HG02571 (cell line): Measurements from ENCODE around the gene NFKBIE.

Experiments used
- ATAC-seq: cut with Tn5 transposase; IDR thresholded peaks from one replicate; pipeline ENCODE4 v1.9.1; 2021; ENCODE audit warnings: mild to moderate bottlenecking, moderate library complexity; ENCODE audit not compliant: unreplicated experiment

NFKBIE gene

DNA sequence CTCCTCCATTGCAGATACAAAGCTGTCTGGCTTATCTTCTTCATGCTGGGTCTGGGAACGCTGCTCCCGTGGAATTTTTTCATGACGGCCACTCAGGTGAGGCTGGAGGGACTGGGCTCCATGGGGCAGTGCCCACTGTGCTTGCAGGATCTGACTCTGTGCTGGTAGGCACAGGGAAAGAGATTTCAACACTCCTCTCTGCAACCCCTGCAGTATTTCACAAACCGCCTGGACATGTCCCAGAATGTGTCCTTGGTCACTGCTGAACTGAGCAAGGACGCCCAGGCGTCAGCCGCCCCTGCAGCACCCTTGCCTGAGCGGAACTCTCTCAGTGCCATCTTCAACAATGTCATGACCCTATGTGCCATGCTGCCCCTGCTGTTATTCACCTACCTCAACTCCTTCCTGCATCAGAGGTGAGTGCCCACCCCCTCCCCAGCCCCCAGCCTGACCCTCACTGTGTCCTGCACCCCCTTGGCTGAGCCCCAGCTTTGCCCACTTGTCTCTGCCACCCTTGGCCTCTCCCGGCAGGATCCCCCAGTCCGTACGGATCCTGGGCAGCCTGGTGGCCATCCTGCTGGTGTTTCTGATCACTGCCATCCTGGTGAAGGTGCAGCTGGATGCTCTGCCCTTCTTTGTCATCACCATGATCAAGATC is 35.8 kb downstream of the NFKBIE start:
- no peak for ATAC-seq

DNA sequence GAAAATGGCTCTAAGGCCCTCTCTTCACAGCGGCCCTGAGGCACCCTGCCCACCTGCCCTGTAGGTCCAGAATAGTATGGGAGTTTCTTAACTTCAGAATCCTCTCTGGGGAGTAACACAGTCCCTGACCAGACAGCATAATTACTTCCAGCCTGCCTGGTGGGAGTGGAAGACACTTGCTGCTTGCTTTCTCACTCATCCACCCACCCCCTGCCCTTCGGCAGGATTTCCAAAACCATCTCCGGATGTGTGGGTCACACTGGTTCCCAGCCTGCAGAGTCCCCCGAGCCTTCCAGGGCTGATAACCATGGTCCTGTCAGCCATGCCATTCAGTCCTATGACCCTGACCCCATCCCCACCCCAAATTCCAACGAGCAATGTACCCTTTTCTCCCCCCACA is 36.5 kb downstream of the NFKBIE start:
- no peak for ATAC-seq

DNA sequence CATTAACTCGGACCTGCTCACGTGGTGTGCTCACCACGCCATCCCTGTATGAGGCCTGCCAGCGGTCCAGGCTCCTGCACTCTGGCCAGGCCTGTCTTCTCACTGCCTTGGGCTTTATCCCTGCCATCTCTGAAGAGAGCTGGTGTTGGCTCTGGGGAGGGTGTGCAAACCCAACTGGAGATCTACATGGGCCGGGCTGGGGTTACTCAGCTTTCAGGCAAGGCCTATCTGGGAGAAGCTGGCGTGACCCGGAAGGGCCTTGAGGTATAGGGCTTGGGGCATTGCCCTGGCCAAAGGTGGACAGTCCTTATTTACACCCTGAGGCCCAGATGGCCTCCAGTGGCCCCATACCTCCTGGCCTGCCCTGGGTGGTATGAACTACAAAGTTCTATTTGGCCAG is 36.9 kb downstream of the NFKBIE start:
- ATAC-seq, result no peak

DNA sequence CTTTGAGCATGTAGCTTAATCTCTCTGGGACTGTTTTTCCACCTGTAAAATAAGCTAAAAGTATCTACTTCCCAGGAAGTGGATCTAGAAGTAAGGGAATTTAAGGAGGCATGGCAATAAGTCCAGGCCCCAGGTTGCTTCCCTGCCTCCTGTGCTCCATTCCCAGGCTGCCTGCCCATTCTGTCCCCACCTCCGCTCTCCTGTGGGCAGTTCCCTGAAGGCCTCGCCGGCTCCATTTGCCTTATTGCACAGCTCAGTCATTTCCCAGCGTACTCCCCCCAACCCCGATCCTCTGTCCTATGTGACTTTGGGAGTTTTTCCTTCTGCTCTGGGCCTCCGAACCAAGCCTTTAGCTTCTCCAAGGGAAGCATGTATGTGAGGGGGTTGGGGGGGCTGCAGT is 37.3 kb downstream of the NFKBIE start:
- ATAC-seq, result no peak

DNA sequence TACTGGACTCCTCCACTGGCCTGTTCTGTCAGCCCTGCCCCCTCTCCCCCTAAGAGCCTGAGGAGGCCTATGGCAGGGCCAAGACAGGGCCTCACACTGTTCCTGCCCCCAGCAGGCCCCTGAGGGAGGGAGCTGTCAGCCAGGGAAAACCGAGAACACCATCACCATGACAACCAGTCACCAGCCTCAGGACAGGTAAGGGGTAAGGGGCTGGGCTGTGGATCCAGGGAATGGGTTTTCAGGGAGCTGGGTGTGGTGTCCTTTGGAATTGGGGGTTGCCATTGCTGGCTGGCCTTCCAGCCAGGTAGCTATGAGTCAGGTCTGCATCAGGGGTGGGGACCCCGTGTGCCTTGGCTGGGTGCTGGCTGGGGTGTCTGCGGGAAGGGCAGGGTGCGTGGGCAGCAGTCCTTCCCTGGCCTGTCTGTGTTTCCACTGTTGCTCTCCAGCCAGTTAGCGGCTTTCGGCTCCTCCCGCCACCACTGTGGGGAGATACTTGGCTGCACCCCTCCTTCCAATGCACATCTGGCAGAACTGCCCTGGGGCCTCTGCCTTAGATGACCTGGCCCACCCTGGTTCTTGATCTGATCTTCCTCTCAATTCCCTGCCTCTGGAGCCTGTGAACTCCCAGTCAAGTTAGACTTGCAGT is 38.1 kb downstream of the NFKBIE start:
- no peak for ATAC-seq

DNA sequence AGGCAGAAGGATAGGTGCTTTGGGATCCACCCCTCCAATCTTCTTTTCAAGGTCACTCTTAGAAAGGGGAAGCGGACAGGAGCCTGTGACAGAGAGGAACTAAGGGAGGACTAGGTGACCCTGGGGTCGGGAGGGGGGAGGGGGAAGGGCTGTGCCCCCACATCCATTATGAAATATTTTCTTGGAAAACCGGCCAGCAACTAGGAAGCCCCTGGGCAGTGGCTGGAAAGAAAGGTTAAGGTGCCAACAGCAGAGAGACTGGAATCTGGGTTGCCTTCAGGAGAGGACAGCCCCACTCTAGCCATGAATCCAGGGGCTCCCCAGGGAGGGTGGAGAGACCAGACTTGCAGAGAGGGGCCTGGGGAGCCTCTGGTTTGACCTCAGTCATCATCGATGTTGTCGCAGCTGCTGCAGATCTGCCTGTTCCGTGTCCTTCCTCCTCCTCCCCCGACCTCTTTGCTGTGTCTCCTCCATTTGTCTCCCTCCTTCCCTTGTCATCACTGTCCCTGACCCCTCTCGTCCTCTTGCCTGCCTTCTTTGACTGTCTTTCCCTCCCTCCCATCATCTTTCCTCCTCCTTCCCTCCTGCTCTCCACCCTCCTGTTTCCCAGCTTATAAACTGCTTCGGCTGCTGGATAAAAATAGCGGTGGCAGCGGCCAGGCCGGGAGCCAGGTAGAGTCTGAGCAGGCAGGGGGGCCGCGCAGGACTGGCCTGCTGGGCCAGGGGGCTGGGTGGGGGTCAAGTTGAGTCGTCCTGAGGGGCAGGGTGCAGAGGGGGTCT is 38.8 kb downstream of the NFKBIE start:
- no peak for ATAC-seq

DNA sequence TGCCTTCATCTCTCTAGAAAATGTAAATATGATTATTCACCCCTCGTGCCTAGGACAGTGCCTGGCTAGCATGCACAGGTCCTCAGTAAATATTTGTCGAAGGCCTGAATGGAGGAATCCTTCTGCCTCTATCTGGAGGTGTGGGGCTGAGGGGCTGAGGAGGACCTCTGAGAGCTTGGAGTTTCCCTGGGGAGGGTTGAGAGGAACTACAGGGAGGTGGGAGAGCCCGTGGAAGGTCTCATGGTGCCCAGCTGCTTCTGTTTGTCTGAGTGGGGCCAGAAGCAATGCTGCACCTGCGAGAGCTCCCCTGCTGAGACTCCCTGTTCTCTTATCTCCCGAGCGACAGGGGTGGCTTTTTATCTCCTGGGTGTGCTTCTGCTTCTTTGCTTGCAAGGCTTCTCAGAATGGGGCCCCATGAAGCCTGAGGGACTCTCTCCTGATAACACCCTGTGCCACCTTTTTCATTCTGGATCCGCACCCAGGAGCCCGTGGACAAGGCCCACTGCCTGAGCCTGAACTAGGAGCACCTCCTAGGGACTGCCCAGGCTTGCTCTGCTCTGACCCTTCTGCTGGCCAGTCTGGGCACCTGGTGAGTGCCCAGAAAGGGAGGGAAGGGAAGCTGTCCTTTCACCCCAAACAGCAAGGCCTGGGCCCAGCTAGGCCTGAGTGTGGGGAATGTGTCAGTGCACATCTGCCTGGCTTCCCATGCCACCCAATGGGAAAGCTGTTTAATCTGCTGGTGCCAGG is 39.6 kb downstream of the NFKBIE start:
- no peak for ATAC-seq

DNA sequence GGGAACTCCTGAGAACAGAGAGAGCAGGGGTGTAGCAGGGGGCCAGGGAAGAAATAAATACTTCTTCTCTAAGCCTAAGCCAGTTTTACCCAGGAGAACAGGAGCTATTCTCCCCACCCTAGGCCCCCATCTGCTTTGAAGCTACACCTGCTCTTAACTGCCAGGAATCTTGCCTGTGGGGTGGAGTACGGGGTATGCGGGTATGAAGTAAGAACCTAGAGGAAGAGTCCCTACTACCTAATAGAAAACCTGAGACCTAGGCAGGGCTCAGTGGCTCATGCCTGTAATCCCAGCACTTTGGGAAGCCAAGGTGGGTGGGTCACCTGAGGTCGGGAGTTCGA is 40.4 kb downstream of the NFKBIE start:
- no peak for ATAC-seq

DNA sequence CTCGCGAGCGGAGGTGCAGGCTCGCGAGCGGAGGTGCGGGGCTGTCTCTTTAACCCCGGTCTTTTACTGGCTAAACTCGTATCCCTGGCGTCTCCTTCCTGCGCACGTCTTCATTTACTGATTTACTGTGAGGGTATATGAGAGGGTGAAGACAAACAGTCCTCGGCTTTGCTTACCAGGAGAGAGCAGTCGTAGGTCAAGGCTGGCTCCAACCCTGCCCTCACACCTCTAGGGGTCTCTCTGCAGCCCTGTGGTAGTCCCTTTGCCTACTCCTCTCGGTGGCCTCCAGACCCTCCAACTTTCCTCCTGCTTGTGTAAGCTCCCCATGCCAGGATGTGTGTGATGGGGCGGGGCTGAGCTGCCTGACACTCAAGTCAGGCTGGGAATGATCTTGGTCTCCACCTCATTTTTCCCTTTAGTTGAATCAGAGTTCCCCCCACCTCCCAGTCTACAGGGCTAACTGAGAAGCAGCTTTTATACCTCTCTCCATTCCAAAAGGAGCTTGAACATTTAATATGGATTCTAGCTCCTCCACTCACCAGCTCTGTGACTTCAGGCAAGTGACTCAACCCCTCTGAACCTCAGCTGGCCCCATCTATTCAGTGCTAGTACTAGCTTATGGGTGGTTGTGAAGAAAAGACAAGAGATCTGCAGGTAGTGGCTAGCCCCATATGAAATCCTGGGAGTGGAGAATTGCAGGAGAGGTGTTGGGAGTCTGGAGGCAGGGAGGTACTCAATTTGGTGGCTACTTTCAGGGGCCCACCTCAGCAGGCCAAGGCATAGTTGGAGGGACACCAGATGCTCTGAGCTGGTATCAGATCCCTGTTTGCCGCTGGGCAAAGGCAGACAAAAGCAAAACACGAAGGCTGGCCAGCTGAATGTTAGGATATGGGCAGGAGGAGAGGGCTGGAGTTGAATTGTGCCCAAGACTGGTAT is 41.1 kb downstream of the NFKBIE start:
- no peak for ATAC-seq

DNA sequence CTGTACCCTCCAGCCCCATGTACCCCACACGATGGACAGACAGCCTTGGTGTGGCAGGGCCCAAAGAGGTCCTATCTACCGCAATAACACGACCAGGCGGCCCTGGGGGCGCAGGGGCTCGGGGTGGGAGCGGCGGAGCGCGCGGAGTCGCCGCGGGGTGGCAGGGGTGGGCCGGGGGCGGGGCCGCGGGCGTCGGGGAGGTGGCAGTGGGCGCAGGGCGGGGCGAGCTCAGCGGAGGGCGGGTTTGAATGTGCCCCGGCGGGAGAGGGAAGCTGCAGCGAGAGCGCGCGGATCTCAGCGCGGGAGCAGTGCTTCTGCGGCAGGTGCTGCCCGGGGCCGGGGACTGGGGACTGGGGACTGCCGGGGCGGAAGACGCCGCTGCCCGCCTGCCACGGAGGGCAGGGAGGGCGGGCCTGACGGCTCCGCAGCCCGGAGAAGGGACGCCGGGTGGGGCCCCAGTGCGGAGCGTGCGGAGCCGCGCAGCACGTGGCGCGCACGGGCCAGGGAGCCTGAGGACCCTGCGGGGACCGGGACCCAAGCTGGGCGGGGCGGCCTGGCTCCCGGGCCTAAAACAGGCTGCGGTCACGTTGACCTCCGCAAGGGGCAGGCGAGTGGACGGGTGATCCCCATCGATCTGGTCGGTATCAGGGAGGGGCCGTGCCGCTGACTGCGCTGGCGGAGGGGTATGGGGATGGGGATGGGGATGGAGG is 41.9 kb downstream of the NFKBIE start, which contains the start of gene SLC29A1:
Gene SLC29A1, plus strand, starts transcription at position 277 of the 710 bp plus-strand sequence. CDS start 3,719 bp downstream, outside the sequence.
- ATAC-seq, result no peak

DNA sequence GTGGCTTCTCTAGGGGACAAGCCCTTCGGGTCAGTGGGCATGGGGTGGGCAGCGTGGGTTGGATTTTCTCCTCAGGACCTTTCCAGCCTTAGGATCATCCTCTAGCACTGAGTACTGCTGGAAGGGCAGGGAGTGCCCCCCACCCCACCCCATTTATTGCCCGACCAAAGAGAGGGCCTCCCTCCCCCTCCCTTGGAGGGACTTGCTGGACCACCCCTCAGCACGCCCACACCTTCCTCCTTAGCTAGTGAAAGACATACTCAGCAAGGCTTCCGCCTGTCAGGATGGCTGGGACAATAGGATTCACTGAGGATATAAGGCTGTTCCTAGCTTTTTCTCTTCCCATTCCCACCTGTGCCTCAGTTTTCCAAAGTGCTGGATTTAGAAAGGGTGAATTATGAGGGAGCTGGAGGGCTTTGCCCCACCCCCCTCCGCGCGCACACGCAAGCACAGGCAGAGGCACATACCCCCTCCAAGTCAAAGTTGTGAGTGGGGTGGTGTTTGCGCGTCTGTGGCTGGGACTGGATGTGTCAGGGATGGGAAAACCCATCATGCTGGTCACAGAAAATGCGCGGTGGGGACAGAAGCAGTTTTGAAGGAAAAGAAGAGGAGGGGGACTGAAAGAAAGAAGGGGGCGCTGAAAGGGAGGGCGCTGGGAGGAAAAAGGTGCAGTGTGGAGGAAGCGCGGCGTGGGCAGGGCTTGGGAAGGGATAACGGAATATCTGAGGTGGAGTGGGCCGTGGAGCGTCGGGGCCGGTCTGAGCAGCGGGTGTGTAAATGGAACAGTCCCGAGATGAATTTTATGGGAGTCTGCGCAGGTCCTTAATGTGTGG is 42.6 kb downstream of the NFKBIE start:
- ATAC-seq, result no peak

DNA sequence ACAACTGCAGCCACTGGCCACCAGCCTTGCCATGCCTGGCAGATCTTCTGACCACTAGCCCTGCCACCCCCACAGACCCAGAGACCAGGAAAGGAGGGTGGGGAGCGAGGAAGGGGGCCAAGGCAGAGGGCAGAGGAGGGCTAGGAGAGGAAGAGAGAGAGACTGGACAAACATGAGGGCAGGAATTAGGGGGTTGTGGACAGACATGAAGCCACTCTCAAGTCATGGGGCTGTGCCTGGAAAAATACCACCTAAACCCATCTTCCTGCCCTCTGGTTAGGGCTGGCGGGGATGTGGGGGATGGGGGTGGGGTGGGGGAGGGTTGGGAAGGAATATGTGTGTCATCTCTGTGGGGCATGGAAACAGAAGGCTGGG is 43.4 kb downstream of the NFKBIE start:
- ATAC-seq, result no peak

DNA sequence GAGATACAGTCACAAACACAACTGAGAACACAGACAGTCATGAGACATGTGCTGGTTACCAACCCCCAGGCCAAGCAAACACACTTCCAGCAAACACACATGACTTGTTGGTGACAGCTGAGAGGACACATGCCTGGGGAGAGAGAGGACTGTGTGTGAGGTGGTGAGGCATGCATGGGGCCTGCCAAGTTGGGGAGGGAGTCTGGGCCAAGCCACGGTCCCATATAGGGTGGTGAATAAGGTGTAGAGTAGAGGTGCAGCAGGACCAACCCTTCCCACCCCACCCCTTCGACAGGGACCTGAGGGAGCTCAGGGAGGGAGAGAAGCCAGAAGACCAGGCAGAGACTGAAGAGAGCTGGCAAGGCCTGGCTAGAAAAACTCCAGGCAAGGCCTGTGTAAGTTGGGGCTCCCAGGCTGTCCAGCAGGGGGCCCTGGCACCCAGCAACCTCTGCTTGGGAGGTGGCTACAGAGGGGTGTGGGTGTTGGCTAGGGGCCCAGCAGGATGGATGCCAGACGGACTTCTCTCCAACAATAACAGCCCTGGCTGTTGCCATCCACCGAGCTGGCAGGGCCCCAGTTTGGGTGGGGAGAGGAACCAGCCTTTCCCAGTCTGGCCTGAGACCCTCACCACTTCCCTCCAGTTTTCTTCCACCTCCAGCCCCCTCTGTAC is 43.9 kb downstream of the NFKBIE start:
- ATAC-seq, result no peak

DNA sequence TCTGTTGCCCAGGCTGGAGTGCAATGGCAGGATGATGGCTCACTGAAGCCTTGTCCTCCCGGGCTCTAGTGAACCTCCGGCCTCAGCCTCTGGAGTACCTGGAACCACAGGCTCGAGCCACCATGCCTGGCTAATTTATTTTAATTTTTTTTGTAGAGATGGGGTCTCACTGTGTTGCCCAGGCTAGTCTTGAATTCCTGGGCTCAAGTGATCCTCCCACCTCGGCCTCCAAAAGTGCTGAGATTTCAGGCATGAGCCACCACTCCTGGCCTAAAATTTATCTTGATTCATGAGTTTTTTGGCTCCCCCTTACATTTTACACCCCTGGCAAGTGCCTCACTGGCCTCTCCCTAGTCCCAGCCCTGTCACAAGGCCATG is 44.4 kb downstream of the NFKBIE start:
- no peak for ATAC-seq

DNA sequence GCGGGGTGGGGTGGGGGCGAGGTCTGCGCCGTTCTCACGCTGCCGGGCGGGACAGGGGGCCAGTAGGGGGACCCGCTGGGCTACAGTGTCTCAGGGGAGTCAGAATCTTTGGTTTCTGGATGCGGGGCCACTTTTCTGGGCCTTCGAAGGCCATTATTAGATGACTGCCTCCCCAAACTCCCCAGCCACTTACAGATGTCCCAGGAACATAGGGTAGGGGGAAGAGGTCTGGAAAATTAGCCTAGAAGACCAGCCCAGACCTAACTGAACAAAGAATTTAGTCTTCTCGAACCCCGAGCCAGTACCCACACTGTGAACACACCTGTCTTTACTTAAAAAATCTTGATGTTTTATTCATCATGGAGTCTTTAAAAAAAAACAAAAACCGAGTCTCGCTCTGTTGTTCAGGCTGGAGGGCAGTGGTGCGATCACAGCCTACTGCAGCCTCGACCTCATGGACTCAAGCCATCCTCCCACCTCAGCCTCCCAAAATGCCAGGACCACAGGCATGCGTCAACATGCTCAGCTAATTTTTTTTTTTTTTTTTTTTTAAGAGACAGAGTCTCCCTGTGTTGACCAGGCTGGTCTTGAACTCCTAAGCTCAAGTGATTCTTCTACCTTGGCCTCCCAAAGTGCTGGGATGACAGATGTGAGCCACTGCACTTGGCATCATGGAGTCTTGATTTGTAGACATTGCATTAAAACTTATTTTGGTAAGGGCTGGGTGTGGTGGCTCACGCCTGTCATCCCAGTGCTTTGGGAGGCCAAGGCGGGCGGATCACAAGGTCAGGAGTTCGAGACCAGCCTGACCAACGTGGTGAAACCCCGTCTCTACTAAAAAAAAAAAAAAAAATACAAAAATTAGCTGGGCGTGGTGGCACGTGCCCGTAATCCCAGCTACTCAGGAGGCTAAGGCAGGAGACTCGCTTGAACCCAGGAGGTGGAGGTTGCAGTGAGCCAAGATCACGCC is 45.3 kb downstream of the NFKBIE start:
- no peak for ATAC-seq

DNA sequence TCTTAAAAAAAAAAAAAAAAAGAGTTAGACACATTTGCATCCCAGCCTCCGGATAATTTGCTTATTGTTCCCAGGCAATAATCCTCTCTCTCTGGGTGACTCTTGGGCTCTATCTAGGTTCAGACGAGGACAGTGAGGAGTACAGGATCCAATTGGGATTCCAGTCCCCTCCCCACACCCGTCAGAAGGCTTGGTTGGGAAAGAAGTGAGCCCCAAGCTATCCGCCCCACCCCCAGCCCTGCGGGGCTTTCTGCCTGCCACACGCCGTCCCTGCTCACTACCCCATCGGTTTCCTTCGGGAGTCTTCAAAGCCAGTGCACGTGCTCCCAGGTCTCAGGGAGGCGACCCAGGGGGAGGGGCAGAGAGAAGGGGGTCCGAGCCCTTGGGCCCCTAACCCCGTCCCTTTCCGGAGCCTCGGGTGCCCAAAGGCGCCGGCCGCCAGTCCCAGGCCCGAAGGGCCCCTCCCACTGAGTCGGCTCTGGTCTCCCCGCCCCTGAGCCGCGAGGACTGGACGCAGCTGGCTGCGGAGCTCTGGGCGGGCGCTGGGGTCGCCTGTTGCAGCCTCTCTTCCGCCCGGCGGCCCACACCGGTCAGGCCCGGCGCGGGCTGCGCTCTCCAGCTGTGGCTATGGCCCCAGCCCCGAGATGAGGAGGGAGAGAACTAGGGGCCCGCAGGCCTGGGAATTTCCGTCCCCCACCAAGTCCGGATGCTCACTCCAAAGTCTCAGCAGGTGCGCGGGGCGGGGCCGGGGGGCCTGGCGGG is 46.1 kb downstream of the NFKBIE start:
- ATAC-seq, result peak; percentile 55
